ENCODE measurements around the gene ZDHHC14. TPM values are rescaled to one million over a fixed set of nuclear protein-coding genes. Genes with fewer than 3 reads are reported as not detected.
"Not testable (repeated sequence)": the region's sequence is repeated elsewhere in the genome, so short reads cannot be mapped to it uniquely, and the experiment has no call there.

ZDHHC14 gene
- polyA plus RNA-seq, 1 donor (not counting 4 experiments of a cell fraction or from before 2014, with no cell fraction given): 6.4 TPM

GRCh38 chr6:157586476-157587126 is 205.6 kb downstream of the ZDHHC14 start:
- no peaks in the 10 kb centered on the region for H3K9me3 ChIP-seq (ENCODE audit: control insufficient read depth, low read depth, low read length)
- dilution Hi-C loops (cut with MboI; ENCODE audit: extremely low pct_ligation_motif_present, low sequenced_read_pairs): no loop called here
- H3K9me1 ChIP-seq (ENCODE audit: control insufficient read depth, extremely low read depth, insufficient read depth, low read length): no peaks in the 10 kb centered on the region

GRCh38 chr6:157587127-157587926 is 206.3 kb downstream of the ZDHHC14 start:
- H3K36me3 ChIP-seq (ENCODE audit: control insufficient read depth in 2 of 2, extremely low read depth in 1 of 2, insufficient read depth in 2 of 2, low read length in 2 of 2): no peaks in the 10 kb centered on the region
- dilution Hi-C loops (cut with MboI; ENCODE audit: extremely low pct_ligation_motif_present, low sequenced_read_pairs): no loop called here
- H3K4me2 ChIP-seq (ENCODE audit: control insufficient read depth, extremely low read depth, insufficient read depth, low read depth, low read length): no peak overlapping the region
- no peak for TF ChIP-seq CTCF (optimal IDR thresholded peaks at IDR 0.05 in 1 of 3, IDR thresholded peaks at IDR 0.05 in 1 of 3, conservative IDR thresholded peaks at IDR 0.05 in 1 of 3; ENCODE audit: extremely low read depth in 1 of 3, insufficient read depth in 2 of 3, low read length in 3 of 3)
- no peak for TF ChIP-seq EZH2 (IDR thresholded peaks at IDR 0.05; ENCODE audit: low read length)
- H3K9me1 ChIP-seq (ENCODE audit: control insufficient read depth, extremely low read depth, insufficient read depth, low read length): no peaks in the 10 kb centered on the region
- FAIRE-seq: no peak
- H3K9me3 ChIP-seq (ENCODE audit: control insufficient read depth, low read depth, low read length): no peaks in the 10 kb centered on the region
- no peak overlapping the region for H3K4me3 ChIP-seq (ENCODE audit: control insufficient read depth in 2 of 3, extremely low read depth in 1 of 3, insufficient read depth in 2 of 3, low read depth in 1 of 3, low read length in 3 of 3)
- no peak for DNase-seq (ENCODE audit: low read depth, low spot score)
- no peak overlapping the region for H3K9ac ChIP-seq (ENCODE audit: control insufficient read depth, extremely low read depth, insufficient read depth, low read length)
- no peak overlapping the region for H2AFZ ChIP-seq (ENCODE audit: control insufficient read depth, low read length)
- no peaks in the 10 kb centered on the region for H3K4me1 ChIP-seq (ENCODE audit: control insufficient read depth, extremely low read depth, insufficient read depth, low read length)
- no peaks in the 10 kb centered on the region for H3K79me2 ChIP-seq (ENCODE audit: control insufficient read depth, insufficient read depth, low read length)
- H3K27ac ChIP-seq (ENCODE audit: control insufficient read depth, insufficient read depth, low read length): no peak overlapping the region
- no peaks in the 10 kb centered on the region for H4K20me1 ChIP-seq (ENCODE audit: control insufficient read depth, extremely low read depth, insufficient read depth, low read length)
- H3K27me3 ChIP-seq (ENCODE audit: control insufficient read depth, extremely low read depth, insufficient read depth, low read length): no peaks in the 10 kb centered on the region

More at GRCh38 chr6:157586476-157587126, 205.6 kb downstream of the ZDHHC14 start:
- no peaks in the 10 kb centered on the region for H4K20me1 ChIP-seq (ENCODE audit: control insufficient read depth, extremely low read depth, insufficient read depth, low read length)
- DNase-seq (ENCODE audit: low read depth, low spot score): no peak
- H2AFZ ChIP-seq (ENCODE audit: control insufficient read depth, low read length): no peak overlapping the region
- FAIRE-seq: no peak
- H3K79me2 ChIP-seq (ENCODE audit: control insufficient read depth, insufficient read depth, low read length): no peaks in the 10 kb centered on the region
- TF ChIP-seq CTCF (optimal IDR thresholded peaks at IDR 0.05 in 1 of 3, IDR thresholded peaks at IDR 0.05 in 1 of 3, conservative IDR thresholded peaks at IDR 0.05 in 1 of 3; ENCODE audit: extremely low read depth in 1 of 3, insufficient read depth in 2 of 3, low read length in 3 of 3) (no peak), EZH2 (IDR thresholded peaks at IDR 0.05; ENCODE audit: low read length) (no peak)
- no peaks in the 10 kb centered on the region for H3K36me3 ChIP-seq (ENCODE audit: control insufficient read depth in 2 of 2, extremely low read depth in 1 of 2, insufficient read depth in 2 of 2, low read length in 2 of 2)
- no peaks in the 10 kb centered on the region for H3K4me1 ChIP-seq (ENCODE audit: control insufficient read depth, extremely low read depth, insufficient read depth, low read length)
- H3K4me2 ChIP-seq (ENCODE audit: control insufficient read depth, extremely low read depth, insufficient read depth, low read depth, low read length): no peak overlapping the region
- H3K9ac ChIP-seq (ENCODE audit: control insufficient read depth, extremely low read depth, insufficient read depth, low read length): no peak overlapping the region
- no peaks in the 10 kb centered on the region for H3K27me3 ChIP-seq (ENCODE audit: control insufficient read depth, extremely low read depth, insufficient read depth, low read length)
- no peak overlapping the region for H3K27ac ChIP-seq (ENCODE audit: control insufficient read depth, insufficient read depth, low read length)
- no peak overlapping the region for H3K4me3 ChIP-seq (ENCODE audit: control insufficient read depth in 2 of 3, extremely low read depth in 1 of 3, insufficient read depth in 2 of 3, low read depth in 1 of 3, low read length in 3 of 3)

GRCh38 chr6:157590654-157591053 is 209.7 kb downstream of the ZDHHC14 start:
- not testable (repeated sequence) for H3K9me1 ChIP-seq (ENCODE audit: control insufficient read depth, extremely low read depth, insufficient read depth, low read length)

More at GRCh38 chr6:157590654-157591053, 209.7 kb downstream of the ZDHHC14 start:
- H3K36me3 ChIP-seq (ENCODE audit: control insufficient read depth in 2 of 2, extremely low read depth in 1 of 2, insufficient read depth in 2 of 2, low read length in 2 of 2); H3K4me1 ChIP-seq (ENCODE audit: control insufficient read depth, extremely low read depth, insufficient read depth, low read length); FAIRE-seq; H3K4me2 ChIP-seq (ENCODE audit: control insufficient read depth, extremely low read depth, insufficient read depth, low read depth, low read length); H3K27ac ChIP-seq (ENCODE audit: control insufficient read depth, insufficient read depth, low read length); dilution Hi-C loops (cut with MboI; ENCODE audit: extremely low pct_ligation_motif_present, low sequenced_read_pairs); H3K9me3 ChIP-seq (ENCODE audit: control insufficient read depth, low read depth, low read length); DNase-seq (ENCODE audit: low read depth, low spot score); H3K9ac ChIP-seq (ENCODE audit: control insufficient read depth, extremely low read depth, insufficient read depth, low read length); H2AFZ ChIP-seq (ENCODE audit: control insufficient read depth, low read length); H4K20me1 ChIP-seq (ENCODE audit: control insufficient read depth, extremely low read depth, insufficient read depth, low read length); H3K4me3 ChIP-seq (ENCODE audit: control insufficient read depth in 2 of 3, extremely low read depth in 1 of 3, insufficient read depth in 2 of 3, low read depth in 1 of 3, low read length in 3 of 3); H3K79me2 ChIP-seq (ENCODE audit: control insufficient read depth, insufficient read depth, low read length); H3K27me3 ChIP-seq (ENCODE audit: control insufficient read depth, extremely low read depth, insufficient read depth, low read length): not testable (repeated sequence)
